SU-DHL-6 (cell line): ENCODE results near the gene ACADL.

Experiments used
- H2AFZ ChIP-seq: fragments of 200-600 bp; sonication (generic); 2 replicates; pipeline ENCODE4 v1.6.1; 2014; ENCODE audit warnings: low read depth, mild to moderate bottlenecking, moderate library complexity, mixed read lengths, antibody characterized with exemption, low read length; ENCODE audit not compliant: severe bottlenecking
- H3F3A ChIP-seq: fragments of 200-600 bp; shearing (Covaris generic); 2 replicates; pipeline ENCODE4 v1.6.0; 2016; ENCODE audit warnings: antibody characterized with exemption, mild to moderate bottlenecking; ENCODE audit not compliant: insufficient read depth
- H3K27ac ChIP-seq: fragments of 200-600 bp; sonication (generic); 2 replicates; pipeline ENCODE4 v1.5.1; 2016; ENCODE audit warnings: low read depth, mild to moderate bottlenecking, low read length, moderate library complexity, mixed read lengths
- H3K27me3 ChIP-seq: fragments of 200-600 bp; sonication (generic), shearing (Covaris generic); 2 replicates; pipeline ENCODE4 v1.6.0; 2014; ENCODE audit warnings: mild to moderate bottlenecking, low read length
- H3K36me3 ChIP-seq: fragments of 200-600 bp; sonication (generic); 2 replicates; pipeline ENCODE4 v1.6.1; 2014; ENCODE audit warnings: mild to moderate bottlenecking, low read length, mixed read lengths
- H3K4me2 ChIP-seq: fragments of 300-600, 200-600 bp; shearing (Covaris generic), sonication (generic); 2 replicates; pipeline ENCODE4 v1.6.0; 2014; ENCODE audit warnings: low read length, low read depth, mild to moderate bottlenecking; ENCODE audit not compliant: poor library complexity, severe bottlenecking
- H3K4me3 ChIP-seq: fragments of 200-600 bp; sonication (generic); 2 replicates; pipeline ENCODE4 v1.5.1; 2014; ENCODE audit warnings: antibody characterized with exemption, low read length, mild to moderate bottlenecking, mixed read lengths; ENCODE audit not compliant: insufficient read depth, poor library complexity, severe bottlenecking
- H3K79me2 ChIP-seq: fragments of 200-600 bp; sonication (generic); 2 replicates; pipeline ENCODE4 v1.6.1; 2014; ENCODE audit warnings: mild to moderate bottlenecking, low read length, moderate library complexity; ENCODE audit not compliant: insufficient read depth
- H3K9ac ChIP-seq: fragments of 200-600 bp; sonication (generic); 2 replicates; pipeline ENCODE4 v1.7.0; 2014; ENCODE audit warnings: mild to moderate bottlenecking, low read length
- H3K9me2 ChIP-seq: fragments of 200-600 bp; sonication (generic); replicated peaks from 2 replicates; pipeline ENCODE4 v1.6.1; 2014; ENCODE audit warnings: low read length; ENCODE audit not compliant: insufficient read depth
- H3K9me3 ChIP-seq: fragments of 200-600 bp; sonication (generic); 2 replicates; pipeline ENCODE4 v1.6.1; 2014; ENCODE audit warnings: low read length, mixed read lengths; ENCODE audit not compliant: insufficient read depth
- H4K20me1 ChIP-seq: fragments of 200-600 bp; sonication (generic); 2 replicates; pipeline ENCODE4 v1.6.1; 2014; ENCODE audit warnings: low read depth, mild to moderate bottlenecking, antibody characterized with exemption, low read length, moderate library complexity, mixed read lengths
- EZH2phosphoT487 ChIP-seq: fragments of 200-600 bp; sonication (generic), shearing (Covaris generic); conservative IDR thresholded peaks from 2 replicates; pipeline ENCODE4 v1.6.1; 2018; ENCODE audit warnings: mild to moderate bottlenecking, antibody characterized with exemption, low read length, moderate library complexity, mixed read lengths
- TF ChIP-seq, protein P1 (sequence below): fragments of 200-600 bp; sonication (generic); IDR thresholded peaks from one replicate; pipeline ENCODE4 v1.5.1; 2017; ENCODE audit warnings: antibody characterized with exemption, mild to moderate bottlenecking, low read length, moderate library complexity; ENCODE audit not compliant: insufficient read depth, poor library complexity, severe bottlenecking

Gene ACADL

DNA sequence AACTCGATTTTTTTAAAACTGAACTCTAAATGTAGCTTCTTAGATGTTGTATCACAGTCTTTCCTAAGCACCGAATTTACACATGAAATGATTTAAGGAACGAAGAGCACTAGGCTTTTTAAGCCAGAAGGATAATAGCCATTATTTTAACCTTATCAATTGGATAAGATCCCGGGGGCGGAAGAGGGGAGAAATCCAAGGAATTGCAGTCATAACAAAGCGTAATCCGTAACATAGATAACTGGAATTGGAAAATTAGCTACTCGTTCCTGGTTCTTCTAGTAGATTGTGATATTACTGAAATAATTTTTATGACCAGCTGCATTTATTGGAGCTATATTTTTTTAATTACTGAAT, 53.0 kb downstream of the ACADL start:
- peak overlapping the region; percentile 86; the same call in 1 of the 2 replicates for H3K9ac ChIP-seq
- peaks cover 17% of the 10 kb centered on the region for H3K79me2 ChIP-seq
- peaks cover 18% of the 10 kb centered on the region for H3F3A ChIP-seq
- H3K9me3 ChIP-seq: no peaks in the 10 kb centered on the region
- peak overlapping the region; percentile 97 for H3K4me2 ChIP-seq
- no peaks in the 10 kb centered on the region for H3K9me2 ChIP-seq
- H3K36me3 ChIP-seq: 0 out of 2 replicates have a peak, but pooled peaks cover 3% of the 10 kb centered on the region
- H4K20me1 ChIP-seq: peaks cover 7% of the 10 kb centered on the region; the same call in 1 of the 2 replicates
- H2AFZ ChIP-seq: no peak overlapping the region
- peak overlapping the region; percentile 96 for H3K4me3 ChIP-seq
- H3K27ac ChIP-seq: peak overlapping the region; percentile 91
- TF ChIP-seq, protein P1, sequence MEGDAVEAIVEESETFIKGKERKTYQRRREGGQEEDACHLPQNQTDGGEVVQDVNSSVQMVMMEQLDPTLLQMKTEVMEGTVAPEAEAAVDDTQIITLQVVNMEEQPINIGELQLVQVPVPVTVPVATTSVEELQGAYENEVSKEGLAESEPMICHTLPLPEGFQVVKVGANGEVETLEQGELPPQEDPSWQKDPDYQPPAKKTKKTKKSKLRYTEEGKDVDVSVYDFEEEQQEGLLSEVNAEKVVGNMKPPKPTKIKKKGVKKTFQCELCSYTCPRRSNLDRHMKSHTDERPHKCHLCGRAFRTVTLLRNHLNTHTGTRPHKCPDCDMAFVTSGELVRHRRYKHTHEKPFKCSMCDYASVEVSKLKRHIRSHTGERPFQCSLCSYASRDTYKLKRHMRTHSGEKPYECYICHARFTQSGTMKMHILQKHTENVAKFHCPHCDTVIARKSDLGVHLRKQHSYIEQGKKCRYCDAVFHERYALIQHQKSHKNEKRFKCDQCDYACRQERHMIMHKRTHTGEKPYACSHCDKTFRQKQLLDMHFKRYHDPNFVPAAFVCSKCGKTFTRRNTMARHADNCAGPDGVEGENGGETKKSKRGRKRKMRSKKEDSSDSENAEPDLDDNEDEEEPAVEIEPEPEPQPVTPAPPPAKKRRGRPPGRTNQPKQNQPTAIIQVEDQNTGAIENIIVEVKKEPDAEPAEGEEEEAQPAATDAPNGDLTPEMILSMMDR: no peak
- TF ChIP-seq EZH2phosphoT487: no peak
- H3K27me3 ChIP-seq: no peaks in the 10 kb centered on the region

GRCh38 chr2:210171309-210172218, 53.7 kb downstream of the ACADL start, which contains the start of gene KANSL1L:
KANSL1L (minus strand) TSS chr2:210171409; CDS start chr2:210154582, 16,827 bp downstream.
- Histone ChIP-seq H2AFZ (peak within 1 kb of the TSS; percentile 98), H3K79me2 (peaks cover 17% of the 10 kb centered on the region), H3K4me3 (peak within 1 kb of the TSS; percentile 96), H3K9me2 (no peaks in the 10 kb centered on the region), H3K9ac (peak within 1 kb of the TSS; percentile 86), H3K4me2 (peak within 1 kb of the TSS; percentile 97), H3K27me3 (no peaks in the 10 kb centered on the region), H4K20me1 (peaks cover 7% of the 10 kb centered on the region; the same call in 1 of the 2 replicates), H3K27ac (peak within 1 kb of the TSS; percentile 91), H3F3A (peaks cover 21% of the 10 kb centered on the region), H3K9me3 (no peaks in the 10 kb centered on the region), H3K36me3 (0 out of 2 replicates have a peak, but pooled peaks cover 3% of the 10 kb centered on the region)
- TF ChIP-seq, protein P1: no peak
- no peak for TF ChIP-seq EZH2phosphoT487

DNA sequence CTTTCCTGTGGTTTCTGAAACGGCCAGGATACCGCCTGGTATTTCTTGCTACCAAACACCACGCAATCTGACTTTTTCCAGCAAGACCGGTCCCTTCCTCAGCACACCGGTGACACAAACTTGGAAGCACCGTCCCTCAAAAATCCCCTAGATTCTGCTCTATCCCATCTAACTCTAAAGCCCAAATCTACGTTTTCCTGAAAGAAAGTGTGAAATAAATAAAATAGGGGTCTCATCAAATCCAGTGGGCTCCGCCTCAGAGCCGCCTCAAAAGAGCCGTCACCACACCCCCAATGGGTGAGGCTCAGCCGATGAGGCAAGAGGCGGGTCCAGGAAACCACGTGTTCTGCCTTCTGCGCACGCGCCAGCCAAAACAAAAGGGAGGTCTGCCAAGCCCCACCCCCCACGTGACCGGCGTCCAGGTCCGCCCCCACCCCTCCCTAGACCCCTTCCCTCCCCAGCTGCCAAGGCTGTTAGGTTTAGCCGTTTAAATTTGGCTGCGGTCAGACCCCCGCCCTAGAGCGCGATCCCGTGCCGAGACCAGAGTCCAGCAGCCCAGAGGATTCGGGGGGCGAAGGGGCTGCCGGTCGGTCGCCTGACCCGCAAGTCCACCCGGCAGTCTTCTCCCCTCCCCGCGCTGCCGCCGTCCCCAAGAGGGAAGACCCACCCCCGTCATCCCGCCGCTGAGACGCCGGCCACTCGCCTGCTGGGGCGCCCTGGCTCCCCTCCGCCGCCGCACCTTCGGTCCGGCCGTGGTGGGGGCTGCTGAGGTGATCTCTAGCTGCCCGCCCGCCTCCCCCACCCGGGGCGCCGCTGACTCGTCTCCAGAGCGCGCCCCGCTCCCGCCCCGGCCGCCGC, 54.6 kb downstream of the ACADL start:
- Histone ChIP-seq H3K9me3 (no peaks in the 10 kb centered on the region), H3K4me3 (peak overlapping the region; percentile 96), H2AFZ (peak overlapping the region; percentile 98), H3K9ac (peak overlapping the region; percentile 86), H3K4me2 (peak overlapping the region; percentile 80), H3K9me2 (no peaks in the 10 kb centered on the region), H4K20me1 (peaks cover 7% of the 10 kb centered on the region; the same call in 1 of the 2 replicates), H3K79me2 (peaks cover 22% of the 10 kb centered on the region), H3F3A (peaks cover 21% of the 10 kb centered on the region), H3K36me3 (0 out of 2 replicates have a peak, but pooled peaks cover 3% of the 10 kb centered on the region), H3K27ac (peak overlapping the region; percentile 91), H3K27me3 (no peaks in the 10 kb centered on the region)
- TF ChIP-seq, protein P1: no peak
- TF ChIP-seq EZH2phosphoT487: no peak
